Endothelial cell of umbilical vein (primary cell): ENCODE data around the gene ARRB1. TPM values are rescaled to one million over a fixed set of nuclear protein-coding genes. Genes with fewer than 3 reads are reported as not detected.

ENCODE experiments used
- BruUV-seq: library from RNA; stranded (reverse); fragments of 400-500 nt; replicated peaks from 2 replicates; lab custom pipeline; 2021; lab: Mats Ljungman, UMichigan
- CTCF ChIA-PET: fragments of 300-600, 350-600 bp; sonication (Branson Sonifier 250); formaldehyde crosslinking; loops from one replicate; lab custom pipeline; 2021; ENCODE audit warnings: antibody characterized with exemption, inconsistent platforms; lab: Charles Lee
- POLR2A ChIA-PET: fragments of 300-600, 350-600 bp; sonication (Branson Sonifier 250); formaldehyde crosslinking; loops from one replicate; lab custom pipeline; 2021; ENCODE audit warnings: antibody characterized with exemption, inconsistent platforms; lab: Charles Lee
- DNase-seq: peaks from one replicate; pipeline ENCODE4 v3.0.0-alpha.2; 2011; ENCODE audit warnings: low read depth, low spot score
- FAIRE-seq: peaks from 2 replicates; lab custom pipeline; 2011; peaks lifted over from hg19 to GRCh38; lab: Jason Lieb, UNC
- H2AFZ ChIP-seq: 2 replicates; pipeline ENCODE4 v1.6.0; 2012; ENCODE audit warnings: low read depth, low read length, control low read depth, inconsistent platforms
- H3K27ac ChIP-seq: 2 replicates; pipeline ENCODE4 v1.5.1; 2011; ENCODE audit warnings: low read depth, mild to moderate bottlenecking, control low read depth, low read length, moderate library complexity; ENCODE audit not compliant: insufficient read depth
- H3K27me3 ChIP-seq, 2 experiments: 2 replicates each; pipeline versions ENCODE4 v1.6.0 to v1.6.1; 2011; ENCODE audit warnings: low read length in 2 of 2, mixed read lengths in 1 of 2; ENCODE audit not compliant: control insufficient read depth in 2 of 2, insufficient read depth in 2 of 2
- H3K36me3 ChIP-seq, 2 experiments: 2 replicates in 1 of 2; 3 replicates in 1 of 2; pipeline ENCODE4 v1.5.1; 2011; ENCODE audit warnings: low read length in 2 of 2, mild to moderate bottlenecking in 1 of 2, moderate library complexity in 1 of 2; ENCODE audit not compliant: control insufficient read depth in 2 of 2, insufficient read depth in 2 of 2; ENCODE audit errors: extremely low read depth in 1 of 2
- H3K4me1 ChIP-seq: 3 replicates; pipeline ENCODE4 v1.5.1; 2011; ENCODE audit warnings: mild to moderate bottlenecking, low read length; ENCODE audit not compliant: control insufficient read depth, insufficient read depth; ENCODE audit errors: extremely low read depth
- H3K4me2 ChIP-seq: 2 replicates; pipeline ENCODE4 v1.6.1; 2011; ENCODE audit warnings: low read length, control low read depth, mixed read lengths; ENCODE audit not compliant: insufficient read depth
- H3K4me3 ChIP-seq, 3 experiments: fragments of 200-600 bp in 1 of 3; sonication (generic), shearing (Covaris generic) in 1 of 3; replicated peaks in 1 of 3; 2 replicates each; pipeline ENCODE4 v1.5.1; 2011 to 2016; ENCODE audit warnings: control low read depth in 3 of 3, low read length in 3 of 3, mild to moderate bottlenecking in 2 of 3, inconsistent platforms in 1 of 3, low read depth in 1 of 3, moderate library complexity in 1 of 3; ENCODE audit not compliant: insufficient read depth in 1 of 3
- H3K79me2 ChIP-seq: 2 replicates; pipeline ENCODE4 v1.6.0; 2012; ENCODE audit warnings: low read length, inconsistent platforms; ENCODE audit not compliant: control insufficient read depth, insufficient read depth
- H3K9ac ChIP-seq: replicated peaks from 2 replicates; pipeline ENCODE3; 2011; ENCODE audit warnings: low read length, control low read depth; ENCODE audit not compliant: insufficient read depth; ENCODE audit errors: extremely low read depth
- H3K9me1 ChIP-seq: replicated peaks from 3 replicates; pipeline ENCODE4 v1.6.0; 2011; ENCODE audit warnings: mild to moderate bottlenecking, low read length; ENCODE audit not compliant: control insufficient read depth, insufficient read depth; ENCODE audit errors: extremely low read depth
- H3K9me3 ChIP-seq: replicated peaks from 2 replicates; pipeline ENCODE4 v1.5.1; 2012; ENCODE audit warnings: low read length, inconsistent platforms; ENCODE audit not compliant: control insufficient read depth, insufficient read depth
- H4K20me1 ChIP-seq: replicated peaks from 2 replicates; pipeline ENCODE3; 2011; ENCODE audit warnings: mild to moderate bottlenecking, low read length; ENCODE audit not compliant: control insufficient read depth, insufficient read depth; ENCODE audit errors: extremely low read depth
- CTCF ChIP-seq, 2 donors: IDR thresholded peaks; 1 replicate in 1 of 2; 2 replicates in 1 of 2; pipeline ENCODE4 v1.5.1; 2011; ENCODE audit warnings: low read length in 2 of 2, mild to moderate bottlenecking in 2 of 2, moderate library complexity in 2 of 2, control low read depth in 1 of 2, inconsistent platforms in 1 of 2, low read depth in 1 of 2; ENCODE audit not compliant: insufficient read depth in 1 of 2; ENCODE audit errors: extremely low read depth in 1 of 2
- EZH2 ChIP-seq: IDR thresholded peaks from 2 replicates; pipeline ENCODE4 v1.6.1; 2012; ENCODE audit warnings: borderline replicate concordance, low read depth, mild to moderate bottlenecking, moderate library complexity, low read length, inconsistent platforms; ENCODE audit not compliant: severe bottlenecking
- FOS ChIP-seq: IDR thresholded peaks from 2 replicates; pipeline ENCODE4 v1.6.1; 2011; ENCODE audit warnings: mild to moderate bottlenecking, low read length, moderate library complexity, borderline replicate concordance; ENCODE audit not compliant: insufficient read depth
- GATA2 ChIP-seq: IDR thresholded peaks from 2 replicates; pipeline ENCODE4 v1.7.0; 2011; ENCODE audit warnings: low read depth, mild to moderate bottlenecking, moderate library complexity, mixed read lengths, low read length; ENCODE audit not compliant: insufficient read length, insufficient read depth
- JUN ChIP-seq: IDR thresholded peaks from 2 replicates; pipeline ENCODE4 v1.6.1; 2011; ENCODE audit warnings: borderline replicate concordance, low read depth; ENCODE audit not compliant: insufficient read length, insufficient read depth
- MAX ChIP-seq: IDR thresholded peaks from 2 replicates; pipeline ENCODE4 v1.6.1; 2011; ENCODE audit not compliant: insufficient read depth, insufficient read length
- MYC ChIP-seq: IDR thresholded peaks from one replicate; pipeline ENCODE4 v1.6.1; 2011; ENCODE audit warnings: mild to moderate bottlenecking, low read depth, low read length
- POLR2A ChIP-seq: IDR thresholded peaks from 2 replicates; pipeline ENCODE4 v1.6.1; 2012; ENCODE audit warnings: low read depth, mild to moderate bottlenecking, control low read depth, low read length
- POLR2AphosphoS5 ChIP-seq: IDR thresholded peaks from 2 replicates; pipeline ENCODE4 v1.6.1; 2012; ENCODE audit warnings: low read depth, mild to moderate bottlenecking, control low read depth, low read length, moderate library complexity; ENCODE audit not compliant: insufficient read depth
- dilution Hi-C: fragments of 300-500 bp; cut with MboI; formaldehyde crosslinking; loops from one replicate; pipeline ENCODE4 v1.15.0; 2019; ENCODE audit warnings: low sequenced_read_pairs; ENCODE audit not compliant: extremely low pct_ligation_motif_present
- intact Hi-C: fragments of 100-400 bp; cut with micrococcal nuclease; formaldehyde crosslinking; loops from one replicate; pipeline ENCODE4 v1.10.0; 2022
- polyA plus RNA-seq, 4 experiments: library from polyadenylated mRNA; depleted of rRNA in 3 of 4; stranded (reverse) in 3 of 4; unstranded in 1 of 4; fragments of >200 nt; gene quantifications; 2 replicates each; pipeline versions ENCODE4 v1.2.1 to v1.2.3, GENCODE V29; 2011 to 2012; ENCODE audit warnings: missing spikeins in 1 of 4
- total RNA-seq: library from RNA; stranded (reverse); gene quantifications from 2 replicates; pipeline ENCODE4 v1.2.3, GENCODE V29; 2021

ARRB1 gene
- total and polyA plus RNA-seq, 2 donors (not counting 3 experiments of a cell fraction or from before 2014, with no cell fraction given), result 63.9 to 92.6 TPM

GRCh38 chr11:75307058-75307457, 44.4 kb downstream of the ARRB1 start:
- H3K9me1 ChIP-seq, result no peaks in the 10 kb centered on the region
- peaks cover 3% of the 10 kb centered on the region for H3K79me2 ChIP-seq
- intact Hi-C loops, result loop anchor here (2.0 kb wide), 1 partner anchor 14 kb away; no protein-coding TSS in a partner anchor
- H3K4me2 ChIP-seq, result peak overlapping the region; percentile 56
- H4K20me1 ChIP-seq, result no peaks in the 10 kb centered on the region
- POLR2A ChIA-PET, result no interaction called here
- H3K27ac ChIP-seq, result no peak overlapping the region
- no peak overlapping the region for H2AFZ ChIP-seq
- CTCF ChIA-PET, result interaction anchor here (1.1 to 2.8 kb wide), 2 partner anchors 27 to 81 kb away, joined by 3 to 10 read pairs; no protein-coding TSS in a partner anchor
- H3K9ac ChIP-seq, result no peak overlapping the region
- peaks cover 0 to 20% of the 10 kb centered on the region in 2 experiments for H3K36me3 ChIP-seq
- TF ChIP-seq POLR2AphosphoS5 (no peak), EZH2 (no peak), GATA2 (no peak), JUN (no peak), MAX (no peak), CTCF (IDR thresholded peaks at IDR 0.05; ENCODE audit: extremely low read depth in 1 of 2, insufficient read depth in 1 of 2, low read depth in 1 of 2, low read length in 2 of 2) (no peak), MYC (no peak), FOS (no peak), POLR2A (no peak)
- dilution Hi-C loops, result no loop called here
- FAIRE-seq (no peak), DNase-seq (no peak)
- H3K27me3 ChIP-seq, result no peaks in the 10 kb centered on the region
- H3K9me3 ChIP-seq, result no peaks in the 10 kb centered on the region
- no peak overlapping the region for H3K4me3 ChIP-seq
- BruUV-seq, result no TSS peak
- H3K4me1 ChIP-seq, result peaks cover 28% of the 10 kb centered on the region
